ENCODE results near the gene SEC11C. TPM values are rescaled to one million over a fixed set of nuclear protein-coding genes. Genes with fewer than 3 reads are reported as not detected.
A peak's percentile ranks its signal among the peaks of the same experiment; 100 is the strongest.

Gene SEC11C
- total RNA-seq, result 10 to 100 TPM; 85.1 to 89.3 TPM
- 100 to 1,000 TPM; 213 to 271 TPM for polyA plus RNA-seq

DNA sequence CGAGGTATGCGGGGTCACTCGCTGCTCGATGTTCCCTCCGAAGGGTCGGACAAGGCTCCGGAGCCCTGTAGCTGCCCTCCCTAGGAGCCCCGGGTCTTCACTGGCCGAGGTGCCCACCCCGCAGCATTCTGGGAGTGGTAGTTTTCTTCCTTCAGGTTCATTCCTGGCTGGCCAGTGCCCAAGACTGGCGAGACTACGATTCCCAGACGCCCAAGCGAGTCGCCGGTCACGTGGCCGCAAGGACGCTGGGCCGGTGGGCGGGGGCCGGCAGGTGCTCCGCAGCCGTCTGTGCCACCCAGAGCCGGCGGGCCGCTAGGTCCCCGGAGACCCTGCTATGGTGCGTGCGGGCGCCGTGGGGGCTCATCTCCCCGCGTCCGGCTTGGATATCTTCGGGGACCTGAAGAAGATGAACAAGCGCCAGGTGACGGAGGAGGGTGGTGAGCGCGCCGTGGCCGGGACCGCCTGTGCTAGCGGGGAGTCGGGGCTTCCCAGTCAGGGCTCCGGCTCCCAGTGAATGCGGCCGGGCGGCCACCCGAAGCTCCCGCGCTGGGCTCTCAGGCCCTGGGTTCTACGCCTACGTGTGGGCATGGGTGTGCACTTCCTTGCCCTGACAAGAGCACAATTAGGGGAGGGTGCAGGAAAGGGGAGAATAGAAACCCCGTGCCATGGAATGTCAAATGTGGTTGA lies at the start of gene SEC11C:
Gene SEC11C (plus strand): TSS at position 270 of the 687 bp plus-strand sequence. CDS start 65 bp downstream, at position 335.
- H3K27ac Mint-ChIP-seq, result peak within 1 kb of the TSS; percentile 99 to 100 (median 100)
- peaks cover 0 to 5% of the 10 kb centered on the region in 2 donors for H3K36me3 Mint-ChIP-seq
- peaks cover 46% of the 10 kb centered on the region for H3K4me1 ChIP-seq (ENCODE audit: insufficient read depth, low read length)
- CTCF ChIA-PET (ENCODE audit: partially characterized antibody), result no interaction called here
- H3K4me1 Mint-ChIP-seq, result peaks cover 29 to 53% (median 39%) of the 10 kb centered on the region in 4 donors
- H3K9me3 Mint-ChIP-seq, result peaks cover 0 to 2% (median 0%) of the 10 kb centered on the region in 8 donors
- POLR2A ChIA-PET (ENCODE audit: partially characterized antibody), result interaction anchor here (1.3 to 1.8 kb wide), 6 partner anchors 12 to 468 kb away, joined by 3 to 7 read pairs (median 3); partner anchors contain the start of gene MALT1
- no peaks in the 10 kb centered on the region for H3K27me3 ChIP-seq (ENCODE audit: insufficient read depth, low read length)
- H3K4me3 Mint-ChIP-seq, result peak within 1 kb of the TSS; percentile 92 to 97 (median 95)
- H3K4me3 ChIP-seq (ENCODE audit: low read length in 2 of 2), result peak within 1 kb of the TSS; percentile 59 to 88
- H3K27ac ChIP-seq (ENCODE audit: low read depth, low read length), result peak within 1 kb of the TSS; percentile 91
- no peaks in the 10 kb centered on the region for H3K36me3 ChIP-seq (ENCODE audit: insufficient read depth, low read length)
- H3K27me3 Mint-ChIP-seq, result peaks cover 5% of the 10 kb centered on the region in 2 donors
- peak; percentile 98 to 99 (median 98) for DNase-seq
- no peaks in the 10 kb centered on the region for H3K9me3 ChIP-seq (ENCODE audit: control insufficient read depth in 1 of 2, low read length in 2 of 2)
- intact Hi-C loops (cut with micrococcal nuclease), result loop anchor here (1.0 to 2.0 kb wide), 5 partner anchors 55 to 1509 kb away; partner anchors contain the start of genes LMAN1 and MALT1

DNA sequence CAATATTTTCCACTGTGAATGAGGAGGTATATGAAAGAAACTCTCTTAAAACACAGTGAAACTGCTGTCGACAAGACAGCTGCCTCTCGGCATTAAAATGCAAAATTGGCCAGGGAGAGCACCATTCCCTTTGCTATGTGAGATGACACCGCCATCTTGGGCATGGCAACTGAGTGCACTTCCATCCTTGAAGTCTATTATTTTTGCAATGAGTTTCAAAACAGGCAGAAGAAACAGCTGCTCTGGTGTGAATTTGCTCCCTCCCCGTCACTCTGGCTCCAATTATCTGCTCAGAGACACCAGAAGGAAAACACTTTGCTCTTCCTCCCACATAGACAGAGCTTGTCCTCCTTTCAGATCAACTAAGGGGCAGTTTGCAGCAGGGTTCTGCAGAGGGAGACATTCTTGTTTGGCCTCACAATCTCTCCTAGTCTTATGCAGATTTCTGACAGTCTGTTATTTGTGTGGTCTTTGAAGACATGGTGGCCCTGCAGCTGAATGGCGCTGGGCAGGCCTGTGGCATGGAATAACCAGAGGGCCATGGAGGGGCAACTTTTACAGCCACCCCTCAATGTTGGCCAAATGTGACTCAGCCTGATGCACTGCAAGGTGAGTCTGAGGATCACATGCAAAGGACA lies 48.6 kb upstream of the SEC11C start:
- no peak for DNase-seq
- intact Hi-C loops (cut with micrococcal nuclease), result no loop called here
- Mint-ChIP-seq H3K27ac (no peak overlapping the region), H3K4me1 (peaks cover 3 to 9% (median 7%) of the 10 kb centered on the region in 4 donors), H3K27me3 (peaks cover 9 to 17% of the 10 kb centered on the region in 2 donors), H3K9me3 (no peaks in the 10 kb centered on the region), H3K4me3 (no peak overlapping the region), H3K36me3 (no peaks in the 10 kb centered on the region)
- Histone ChIP-seq H3K9me3 (ENCODE audit: control insufficient read depth in 1 of 2, low read length in 2 of 2) (no peaks in the 10 kb centered on the region), H3K36me3 (ENCODE audit: insufficient read depth, low read length) (no peaks in the 10 kb centered on the region), H3K4me1 (ENCODE audit: insufficient read depth, low read length) (peaks cover 13% of the 10 kb centered on the region), H3K4me3 (ENCODE audit: low read length in 2 of 2) (no peak overlapping the region), H3K27ac (ENCODE audit: low read depth, low read length) (no peak overlapping the region), H3K27me3 (ENCODE audit: insufficient read depth, low read length) (no peaks in the 10 kb centered on the region)
- POLR2A ChIA-PET (ENCODE audit: partially characterized antibody), result no interaction called here
- CTCF ChIA-PET (ENCODE audit: partially characterized antibody), result interaction anchor here (5.6 kb wide), 1 partner anchor 7 kb away, joined by 20 read pairs; no protein-coding TSS in a partner anchor

DNA sequence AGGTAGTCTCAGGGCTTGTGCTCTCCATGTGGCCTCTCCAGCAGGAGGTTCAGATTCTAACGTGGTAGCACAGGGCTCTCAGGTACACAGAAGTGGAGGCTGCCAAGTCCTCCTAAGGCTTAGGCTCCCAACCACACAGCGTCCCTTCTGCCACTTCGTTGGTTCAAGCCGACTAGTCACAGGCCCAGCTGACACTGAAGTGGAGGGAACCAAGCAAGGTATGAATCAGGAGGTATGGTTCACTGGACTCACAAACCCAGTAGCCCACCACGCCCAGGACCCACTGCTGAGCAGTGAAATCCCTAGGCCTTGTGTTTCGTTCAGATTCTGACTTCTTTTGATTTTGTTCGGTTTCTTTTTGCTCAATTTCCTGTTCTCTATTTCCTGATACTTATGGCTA lies 46.0 kb upstream of the SEC11C start:
- Mint-ChIP-seq H3K36me3 (no peaks in the 10 kb centered on the region), H3K4me1 (no peaks in the 10 kb centered on the region), H3K27me3 (peaks cover 13 to 25% of the 10 kb centered on the region in 2 donors), H3K4me3 (no peak overlapping the region), H3K27ac (no peak overlapping the region), H3K9me3 (no peaks in the 10 kb centered on the region)
- H3K4me1 ChIP-seq (ENCODE audit: insufficient read depth, low read length), result no peaks in the 10 kb centered on the region
- H3K27me3 ChIP-seq (ENCODE audit: insufficient read depth, low read length), result no peaks in the 10 kb centered on the region
- no peaks in the 10 kb centered on the region for H3K36me3 ChIP-seq (ENCODE audit: insufficient read depth, low read length)
- H3K4me3 ChIP-seq (ENCODE audit: low read length in 2 of 2), result no peak overlapping the region
- DNase-seq, result no peak
- intact Hi-C loops (cut with micrococcal nuclease), result no loop called here
- POLR2A ChIA-PET (ENCODE audit: partially characterized antibody), result no interaction called here
- H3K27ac ChIP-seq (ENCODE audit: low read depth, low read length), result no peak overlapping the region
- CTCF ChIA-PET (ENCODE audit: partially characterized antibody), result interaction anchor here (5.6 kb wide), 1 partner anchor 10 kb away, joined by 20 read pairs; no protein-coding TSS in a partner anchor
- no peaks in the 10 kb centered on the region for H3K9me3 ChIP-seq (ENCODE audit: control insufficient read depth in 1 of 2, low read length in 2 of 2)

DNA sequence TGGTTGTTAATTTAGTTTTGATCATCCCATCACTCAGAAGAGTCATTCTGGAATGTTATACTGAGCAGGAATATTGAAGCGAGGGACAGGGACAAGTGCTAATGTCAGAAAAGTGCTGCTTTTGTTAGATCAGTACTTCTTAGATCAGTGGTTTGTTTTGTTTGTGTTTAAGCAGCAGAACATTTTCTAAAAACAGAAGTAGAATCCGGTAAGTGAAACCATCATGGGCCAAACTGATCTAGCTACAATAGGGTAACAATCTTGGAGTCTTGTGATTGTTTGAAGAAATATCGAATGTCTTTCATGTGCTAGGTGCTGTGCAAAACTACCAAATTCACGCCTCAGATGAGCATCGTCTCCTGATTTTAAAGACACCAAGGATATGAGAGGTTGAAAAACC lies 45.1 kb upstream of the SEC11C start:
- H3K9me3 Mint-ChIP-seq, result no peaks in the 10 kb centered on the region
- no peak overlapping the region for H3K27ac Mint-ChIP-seq
- no peak overlapping the region for H3K4me3 ChIP-seq (ENCODE audit: low read length in 2 of 2)
- no peaks in the 10 kb centered on the region for H3K27me3 ChIP-seq (ENCODE audit: insufficient read depth, low read length)
- no peaks in the 10 kb centered on the region for H3K36me3 ChIP-seq (ENCODE audit: insufficient read depth, low read length)
- peaks cover 13 to 27% of the 10 kb centered on the region in 2 donors for H3K27me3 Mint-ChIP-seq
- no peaks in the 10 kb centered on the region for H3K9me3 ChIP-seq (ENCODE audit: control insufficient read depth in 1 of 2, low read length in 2 of 2)
- no peak for DNase-seq
- H3K4me1 ChIP-seq (ENCODE audit: insufficient read depth, low read length), result no peaks in the 10 kb centered on the region
- ChIA-PET POLR2A (ENCODE audit: partially characterized antibody) (no interaction called here), CTCF (ENCODE audit: partially characterized antibody) (interaction anchor here (5.6 kb wide), 1 partner anchor 11 kb away, joined by 20 read pairs; no protein-coding TSS in a partner anchor)
- H3K27ac ChIP-seq (ENCODE audit: low read depth, low read length), result no peak overlapping the region
- H3K36me3 Mint-ChIP-seq, result no peaks in the 10 kb centered on the region
- intact Hi-C loops (cut with micrococcal nuclease), result no loop called here
- H3K4me1 Mint-ChIP-seq, result no peaks in the 10 kb centered on the region
- H3K4me3 Mint-ChIP-seq, result no peak overlapping the region

DNA sequence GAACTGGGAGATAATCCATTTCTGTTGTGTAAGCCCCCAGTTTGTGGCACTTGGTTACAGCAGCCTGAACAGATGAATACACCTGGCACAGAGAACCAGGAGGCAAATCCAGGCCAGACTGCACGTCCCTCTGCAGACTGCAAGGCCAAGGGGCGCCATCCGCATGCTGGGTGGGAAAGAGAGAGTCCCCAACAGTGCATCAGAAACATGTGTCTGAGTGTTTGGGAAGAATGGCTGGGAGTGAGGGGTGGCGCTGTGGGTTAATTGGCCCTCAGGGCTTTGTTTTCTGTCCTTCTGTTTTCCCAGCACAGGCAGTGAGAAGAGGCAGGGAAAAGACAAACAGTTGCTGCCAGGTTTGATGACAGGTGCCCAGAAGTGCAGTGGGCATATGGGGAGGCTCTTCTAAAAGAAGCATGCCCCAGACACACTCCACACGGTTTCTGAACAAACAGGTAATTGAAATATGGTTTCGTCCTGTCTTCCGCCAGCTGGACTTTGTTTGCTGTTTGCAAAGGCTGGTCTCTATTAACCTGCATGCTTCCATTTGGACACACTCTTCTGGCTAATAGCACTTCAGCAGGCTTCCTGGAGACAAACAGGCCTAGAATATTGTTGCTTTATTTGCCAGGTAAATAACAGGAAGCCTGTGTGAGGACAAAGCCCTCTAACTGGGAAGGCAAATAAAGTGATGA lies 43.4 kb upstream of the SEC11C start:
- H3K4me3 Mint-ChIP-seq, result no peak overlapping the region
- no peaks in the 10 kb centered on the region for H3K36me3 Mint-ChIP-seq
- Histone ChIP-seq H3K27ac (ENCODE audit: low read depth, low read length) (no peak overlapping the region), H3K27me3 (ENCODE audit: insufficient read depth, low read length) (no peaks in the 10 kb centered on the region), H3K9me3 (ENCODE audit: control insufficient read depth in 1 of 2, low read length in 2 of 2) (no peaks in the 10 kb centered on the region), H3K36me3 (ENCODE audit: insufficient read depth, low read length) (no peaks in the 10 kb centered on the region), H3K4me3 (ENCODE audit: low read length in 2 of 2) (no peak overlapping the region), H3K4me1 (ENCODE audit: insufficient read depth, low read length) (no peaks in the 10 kb centered on the region)
- no peak overlapping the region for H3K27ac Mint-ChIP-seq
- H3K4me1 Mint-ChIP-seq, result no peaks in the 10 kb centered on the region
- intact Hi-C loops (cut with micrococcal nuclease), result no loop called here
- peaks cover 14 to 34% of the 10 kb centered on the region in 2 donors for H3K27me3 Mint-ChIP-seq
- CTCF ChIA-PET (ENCODE audit: partially characterized antibody), result interaction anchor here (5.6 kb wide), 1 partner anchor 12 kb away, joined by 20 read pairs; no protein-coding TSS in a partner anchor
- H3K9me3 Mint-ChIP-seq, result no peaks in the 10 kb centered on the region
- POLR2A ChIA-PET (ENCODE audit: partially characterized antibody), result no interaction called here
- no peak for DNase-seq

DNA sequence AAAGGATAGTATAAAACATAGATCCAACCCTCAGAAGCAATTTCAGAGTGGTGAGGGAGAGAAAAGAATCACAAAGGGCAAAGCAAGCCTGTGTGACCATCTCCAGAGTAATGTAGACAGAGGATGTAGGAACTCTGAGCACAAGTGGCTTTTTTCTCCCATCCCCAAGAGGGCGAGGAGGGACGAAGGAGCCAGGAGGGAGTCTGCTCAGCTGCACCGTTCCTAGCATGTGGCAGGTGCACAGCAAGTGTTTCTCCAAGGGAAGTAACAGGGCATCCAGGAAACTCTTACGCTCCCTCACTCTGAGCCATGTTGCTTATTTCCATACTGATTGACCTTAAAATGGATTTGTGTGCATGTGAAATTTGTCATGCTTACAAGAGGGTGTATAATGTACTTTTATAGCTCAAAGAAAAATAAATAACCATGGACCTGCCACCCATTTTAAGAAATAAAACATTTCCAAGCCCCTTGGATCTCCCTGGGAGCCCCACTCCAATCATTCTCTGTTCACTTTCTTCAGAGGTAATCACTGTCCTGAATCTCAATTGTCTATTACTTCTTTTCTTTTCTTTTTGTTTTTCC lies 37.8 kb upstream of the SEC11C start:
- Mint-ChIP-seq H3K9me3 (no peaks in the 10 kb centered on the region), H3K4me1 (no peaks in the 10 kb centered on the region), H3K4me3 (no peak overlapping the region), H3K27me3 (peaks cover 12 to 34% of the 10 kb centered on the region in 2 donors), H3K27ac (no peak overlapping the region), H3K36me3 (no peaks in the 10 kb centered on the region)
- no peak overlapping the region for H3K4me3 ChIP-seq (ENCODE audit: low read length in 2 of 2)
- H3K4me1 ChIP-seq (ENCODE audit: insufficient read depth, low read length), result no peaks in the 10 kb centered on the region
- ChIA-PET POLR2A (ENCODE audit: partially characterized antibody) (no interaction called here), CTCF (ENCODE audit: partially characterized antibody) (no interaction called here)
- intact Hi-C loops (cut with micrococcal nuclease), result no loop called here
- no peaks in the 10 kb centered on the region for H3K9me3 ChIP-seq (ENCODE audit: control insufficient read depth in 1 of 2, low read length in 2 of 2)
- no peaks in the 10 kb centered on the region for H3K36me3 ChIP-seq (ENCODE audit: insufficient read depth, low read length)
- no peak for DNase-seq
- H3K27ac ChIP-seq (ENCODE audit: low read depth, low read length), result no peak overlapping the region
- H3K27me3 ChIP-seq (ENCODE audit: insufficient read depth, low read length), result peaks cover 6% of the 10 kb centered on the region

DNA sequence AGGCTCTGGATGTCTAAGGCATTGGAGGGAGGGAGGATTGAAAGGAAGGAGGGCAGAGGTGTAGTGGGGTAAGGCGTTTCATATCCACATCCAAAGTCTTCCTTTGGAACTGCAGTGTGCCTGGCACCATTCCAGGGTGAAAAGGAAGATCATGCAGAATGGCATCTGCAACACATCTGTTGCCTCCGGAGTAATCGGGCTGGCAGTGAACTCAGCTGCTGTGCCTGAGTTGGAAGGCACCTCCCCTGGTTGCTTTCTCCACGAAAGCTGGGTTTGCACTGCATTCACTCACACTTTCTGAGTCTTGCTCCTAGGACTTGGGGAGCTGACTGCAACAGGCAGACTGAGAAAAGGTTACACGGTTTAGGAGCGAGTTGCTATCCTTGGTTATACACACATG lies 30.3 kb upstream of the SEC11C start:
- H3K27ac ChIP-seq (ENCODE audit: low read depth, low read length), result no peak overlapping the region
- no peaks in the 10 kb centered on the region for H3K9me3 Mint-ChIP-seq
- intact Hi-C loops (cut with micrococcal nuclease), result no loop called here
- H3K9me3 ChIP-seq (ENCODE audit: control insufficient read depth in 1 of 2, low read length in 2 of 2), result no peaks in the 10 kb centered on the region
- H3K4me3 ChIP-seq (ENCODE audit: low read length in 2 of 2), result no peak overlapping the region
- peaks cover 23% of the 10 kb centered on the region for H3K27me3 ChIP-seq (ENCODE audit: insufficient read depth, low read length)
- no peak overlapping the region for H3K4me3 Mint-ChIP-seq
- ChIA-PET CTCF (ENCODE audit: partially characterized antibody) (no interaction called here), POLR2A (ENCODE audit: partially characterized antibody) (no interaction called here)
- DNase-seq, result no peak
- H3K4me1 Mint-ChIP-seq, result no peaks in the 10 kb centered on the region
- H3K27me3 Mint-ChIP-seq, result peaks cover 38 to 59% of the 10 kb centered on the region in 2 donors
- H3K36me3 Mint-ChIP-seq, result no peaks in the 10 kb centered on the region
- H3K27ac Mint-ChIP-seq, result no peak overlapping the region
- H3K36me3 ChIP-seq (ENCODE audit: insufficient read depth, low read length), result no peaks in the 10 kb centered on the region
- H3K4me1 ChIP-seq (ENCODE audit: insufficient read depth, low read length), result no peaks in the 10 kb centered on the region

All from CD4-positive, alpha-beta memory T cell (primary cell).